Activated CD4-positive, alpha-beta T cell treated with anti-CD3 and anti-CD28 coated beads, Interleukin-2, amount 50 U/mL, for 1 hour (primary cell): Measurements from ENCODE around the gene PFKFB2.

Experiments used
- DNase-seq: peaks from one replicate; pipeline ENCODE4 v3.0.0-alpha.2; 2020

PFKFB2 gene

GRCh38 chr1:207022996-207023679 lies 29.9 kb upstream of the PFKFB2 start:
- no peak for DNase-seq

- no peak for DNase-seq
Measured at GRCh38 chr1:207024202-207025145, 28.6 kb upstream of the PFKFB2 start.

GRCh38 chr1:207025146-207025880 lies 27.8 kb upstream of the PFKFB2 start:
- DNase-seq: no peak

GRCh38 chr1:207026104-207026534 lies 27.0 kb upstream of the PFKFB2 start:
- no peak for DNase-seq

- no peak for DNase-seq
Measured at GRCh38 chr1:207027206-207027777, 25.8 kb upstream of the PFKFB2 start.

- no peak for DNase-seq
Measured at GRCh38 chr1:207027921-207028320, 25.2 kb upstream of the PFKFB2 start.

- DNase-seq: no peak
Measured at GRCh38 chr1:207028884-207029650, 24.0 kb upstream of the PFKFB2 start.

- no peak for DNase-seq
Measured at GRCh38 chr1:207029701-207030521, 23.2 kb upstream of the PFKFB2 start.

- no peak for DNase-seq
Measured at GRCh38 chr1:207030522-207031009, 22.5 kb upstream of the PFKFB2 start.

GRCh38 chr1:207031016-207031415 lies 22.1 kb upstream of the PFKFB2 start:
- DNase-seq: no peak

GRCh38 chr1:207031632-207032264 lies 21.3 kb upstream of the PFKFB2 start:
- no peak for DNase-seq

- DNase-seq: no peak
Measured at GRCh38 chr1:207032528-207033017, 20.5 kb upstream of the PFKFB2 start, which contains the start of gene C1orf116. Gene C1orf116, minus strand, starts transcription at chr1:207032756. Its CDS starts 5,158 bp downstream, at chr1:207027598.

- DNase-seq: no peak
Measured at GRCh38 chr1:207033302-207033701, 19.8 kb upstream of the PFKFB2 start.

- DNase-seq: no peak
Measured at GRCh38 chr1:207034208-207034607, 18.9 kb upstream of the PFKFB2 start.

GRCh38 chr1:207034998-207035397 lies 18.1 kb upstream of the PFKFB2 start:
- DNase-seq: no peak

- DNase-seq: no peak
Measured at GRCh38 chr1:207035877-207036551, 17.1 kb upstream of the PFKFB2 start.

- DNase-seq: no peak
Measured at GRCh38 chr1:207036865-207037264, 16.2 kb upstream of the PFKFB2 start.

- no peak for DNase-seq
Measured at GRCh38 chr1:207039380-207040180, 13.5 kb upstream of the PFKFB2 start.

GRCh38 chr1:207040181-207040533 lies 12.9 kb upstream of the PFKFB2 start:
- DNase-seq: no peak
